GM12865 (cell line): ENCODE measurements around the gene ANKRD60.

Source experiments
- DNase-seq: peaks from one replicate; pipeline ENCODE4 v3.0.0; 2010; ENCODE audit warnings: low read depth
- H3K4me3 ChIP-seq: 2 replicates; pipeline ENCODE4 v1.5.1; 2011; ENCODE audit warnings: mild to moderate bottlenecking, low read depth, low read length, control low read depth
- CTCF ChIP-seq: IDR thresholded peaks from 2 replicates; pipeline ENCODE4 v1.5.1; 2011; ENCODE audit warnings: low read length, control low read depth, low read depth, inconsistent platforms; ENCODE audit not compliant: insufficient read depth; ENCODE audit errors: missing control alignments

Gene ANKRD60

GRCh38 chr20:58224974-58225373 lies 3.5 kb downstream of the ANKRD60 start:
- TF ChIP-seq CTCF = no peak
- H3K4me3 ChIP-seq = no peak overlapping the region
- DNase-seq = no peak

GRCh38 chr20:58224097-58224496 lies 4.4 kb downstream of the ANKRD60 start:
- TF ChIP-seq CTCF = no peak
- DNase-seq = no peak
- H3K4me3 ChIP-seq = no peak overlapping the region

GRCh38 chr20:58223358-58223941 lies 5.0 kb downstream of the ANKRD60 start:
- TF ChIP-seq CTCF = no peak
- H3K4me3 ChIP-seq = no peak overlapping the region
- DNase-seq = no peak

DNA sequence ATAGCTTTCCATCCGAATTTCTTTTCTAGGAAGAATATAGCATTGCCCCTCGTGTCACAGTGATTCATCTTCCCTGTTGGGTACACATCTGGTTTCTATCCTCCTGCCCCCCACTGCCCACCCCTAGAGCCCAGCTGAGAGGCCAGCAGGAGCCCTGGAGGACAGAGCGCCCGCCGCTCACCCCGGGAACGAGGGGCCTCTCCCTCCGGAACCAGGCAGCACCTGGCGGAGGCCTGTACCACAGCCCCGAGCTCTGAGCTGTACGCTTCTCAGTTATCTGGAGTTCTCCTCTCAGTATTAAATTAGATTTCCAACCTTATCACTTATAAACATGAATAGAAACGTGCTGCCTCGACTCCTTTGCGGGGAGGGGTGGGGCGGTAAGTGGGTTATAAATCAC lies 6.0 kb downstream of the ANKRD60 start:
- no peak for TF ChIP-seq CTCF
- no peak overlapping the region for H3K4me3 ChIP-seq
- no peak for DNase-seq

DNA sequence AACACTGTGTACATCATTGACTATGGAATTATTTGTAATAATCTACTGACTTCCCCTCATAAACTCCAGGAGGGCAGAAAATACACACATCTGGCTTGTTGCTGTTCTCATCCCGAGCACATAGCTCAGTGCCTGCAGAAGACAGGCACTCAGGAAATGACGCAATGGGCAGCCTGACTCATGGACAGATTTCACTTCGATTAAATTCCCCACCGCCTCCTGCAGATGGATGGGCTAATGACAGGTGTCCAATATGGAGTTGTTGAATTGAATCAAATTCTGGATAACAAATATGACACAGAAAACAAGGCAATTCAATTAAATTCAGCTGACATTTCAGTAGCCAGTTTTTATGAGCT lies 9.1 kb downstream of the ANKRD60 start:
- H3K4me3 ChIP-seq = no peak overlapping the region
- TF ChIP-seq CTCF = no peak
- no peak for DNase-seq

- no peak overlapping the region for H3K4me3 ChIP-seq
- no peak for DNase-seq
These were observed 9.7 kb downstream of the ANKRD60 start for GRCh38 chr20:58218665-58219341.

More at GRCh38 chr20:58218665-58219341, 9.7 kb downstream of the ANKRD60 start:
- TF ChIP-seq CTCF = no peak
